ENCODE measurements around the gene RTP3. TPM values are rescaled to one million over a fixed set of nuclear protein-coding genes. Genes with fewer than 3 reads are reported as not detected.

Gene RTP3
- total and polyA plus RNA-seq, 4 donors, result 1.0 to 61.7 (median 26.6) TPM

DNA sequence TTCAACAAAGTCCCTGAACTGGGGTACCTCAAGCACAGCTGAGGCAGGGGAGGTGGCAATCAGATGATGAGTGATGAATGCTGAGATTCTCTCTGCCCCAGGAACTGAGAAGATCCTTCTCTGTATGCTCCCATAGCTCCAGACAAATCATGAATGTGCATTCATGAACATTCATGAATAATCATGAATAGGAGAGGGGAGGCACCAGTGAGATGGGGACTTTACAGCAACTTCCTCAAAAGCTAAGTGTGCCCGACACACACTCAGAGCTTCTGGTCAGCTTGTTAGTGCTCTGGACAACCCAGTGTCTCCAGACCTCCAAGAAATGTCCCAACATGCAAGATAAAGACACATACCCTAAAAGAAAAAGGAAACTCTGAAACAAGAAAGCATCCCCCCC lies 44.1 kb downstream of the RTP3 start:
- no peak for TF ChIP-seq NR2F2 (IDR thresholded peaks at IDR 0.05)
- no peak for TF ChIP-seq EGR1 (IDR thresholded peaks at IDR 0.05; ENCODE audit: low read depth in 2 of 2)
- TF ChIP-seq ATF3 (IDR thresholded peaks at IDR 0.05), result no peak
- no peak for TF ChIP-seq FOXA1 (IDR thresholded peaks at IDR 0.05)
- TF ChIP-seq RXRA (IDR thresholded peaks at IDR 0.05), result no peak
- no peak for TF ChIP-seq YY1 (IDR thresholded peaks at IDR 0.05)
- Histone ChIP-seq H3K27me3 (ENCODE audit: control insufficient read depth in 4 of 4, insufficient read depth in 4 of 4, low read length in 3 of 4) (no peaks in the 10 kb centered on the region), H3K36me3 (ENCODE audit: control insufficient read depth in 4 of 4, insufficient read depth in 3 of 4, low read depth in 1 of 4, low read length in 3 of 4) (peaks cover 0 to 2% (median under 1%) of the 10 kb centered on the region in 4 donors), H3K4me1 (ENCODE audit: control insufficient read depth in 4 of 4, insufficient read depth in 4 of 4, low read length in 3 of 4) (peaks cover 0 to 9% (median 4%) of the 10 kb centered on the region in 4 donors), H3K27ac (ENCODE audit: low read depth in 1 of 2, low read length in 2 of 2) (no peak overlapping the region), H3K9me3 (ENCODE audit: control insufficient read depth in 4 of 4, low read length in 3 of 4) (no peaks in the 10 kb centered on the region), H3K4me3 (ENCODE audit: low read depth in 1 of 3, low read length in 3 of 3) (no peak overlapping the region), H3K9ac (ENCODE audit: low read depth in 1 of 2, low read length in 2 of 2) (no peak overlapping the region)
- DNase-seq (ENCODE audit: low spot score), result no peak
- 81% methylated on average over 1 of the region's 1 CpG for WGBS

DNA sequence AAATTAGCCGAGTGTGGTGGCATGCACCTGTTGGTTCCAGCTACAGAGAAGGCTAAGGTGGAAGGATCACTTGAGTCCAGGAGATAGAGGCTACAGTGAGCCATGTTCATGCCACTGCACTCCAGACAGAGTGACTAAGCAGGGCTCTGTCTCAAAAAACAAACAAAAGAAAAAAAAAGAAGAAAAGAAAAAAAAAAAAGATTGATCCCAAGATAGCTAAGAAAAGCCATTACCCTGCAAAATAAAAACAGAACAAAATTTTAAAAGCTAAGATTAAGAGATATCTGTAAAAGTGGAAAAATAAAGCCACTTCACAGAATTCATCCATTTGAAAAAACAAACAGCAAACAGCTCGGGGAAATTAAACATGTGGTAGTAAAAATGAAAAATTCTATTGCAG lies 44.6 kb downstream of the RTP3 start:
- no peak overlapping the region for H3K4me3 ChIP-seq (ENCODE audit: low read depth in 1 of 3, low read length in 3 of 3)
- no peaks in the 10 kb centered on the region for H3K9me3 ChIP-seq (ENCODE audit: control insufficient read depth in 4 of 4, low read length in 3 of 4)
- peaks cover 0 to 2% (median under 1%) of the 10 kb centered on the region in 4 donors for H3K36me3 ChIP-seq (ENCODE audit: control insufficient read depth in 4 of 4, insufficient read depth in 3 of 4, low read depth in 1 of 4, low read length in 3 of 4)
- H3K27me3 ChIP-seq (ENCODE audit: control insufficient read depth in 4 of 4, insufficient read depth in 4 of 4, low read length in 3 of 4), result no peaks in the 10 kb centered on the region
- no peak overlapping the region for H3K9ac ChIP-seq (ENCODE audit: low read depth in 1 of 2, low read length in 2 of 2)
- no peak overlapping the region for H3K27ac ChIP-seq (ENCODE audit: low read depth in 1 of 2, low read length in 2 of 2)
- H3K4me1 ChIP-seq (ENCODE audit: control insufficient read depth in 4 of 4, insufficient read depth in 4 of 4, low read length in 3 of 4), result peaks cover 0 to 7% (median 3%) of the 10 kb centered on the region in 4 donors
- TF ChIP-seq ATF3 (IDR thresholded peaks at IDR 0.05) (no peak), EGR1 (IDR thresholded peaks at IDR 0.05; ENCODE audit: low read depth in 2 of 2) (no peak), FOXA2 (IDR thresholded peaks at IDR 0.05) (no peak), SP1 (IDR thresholded peaks at IDR 0.05) (no peak), FOXA1 (IDR thresholded peaks at IDR 0.05) (no peak), GABPA (IDR thresholded peaks at IDR 0.05 in 1 of 2, conservative IDR thresholded peaks at IDR 0.05 in 1 of 2) (no peak), HNF4G (IDR thresholded peaks at IDR 0.05) (no peak), HNF4A (conservative IDR thresholded peaks at IDR 0.05) (no peak), RXRA (IDR thresholded peaks at IDR 0.05) (no peak), RAD21 (IDR thresholded peaks at IDR 0.05) (no peak), NR2F2 (IDR thresholded peaks at IDR 0.05) (no peak), JUND (IDR thresholded peaks at IDR 0.05) (no peak), MAX (IDR thresholded peaks at IDR 0.05) (no peak), YY1 (IDR thresholded peaks at IDR 0.05) (no peak)
- TF ChIP-seq, protein P1, sequence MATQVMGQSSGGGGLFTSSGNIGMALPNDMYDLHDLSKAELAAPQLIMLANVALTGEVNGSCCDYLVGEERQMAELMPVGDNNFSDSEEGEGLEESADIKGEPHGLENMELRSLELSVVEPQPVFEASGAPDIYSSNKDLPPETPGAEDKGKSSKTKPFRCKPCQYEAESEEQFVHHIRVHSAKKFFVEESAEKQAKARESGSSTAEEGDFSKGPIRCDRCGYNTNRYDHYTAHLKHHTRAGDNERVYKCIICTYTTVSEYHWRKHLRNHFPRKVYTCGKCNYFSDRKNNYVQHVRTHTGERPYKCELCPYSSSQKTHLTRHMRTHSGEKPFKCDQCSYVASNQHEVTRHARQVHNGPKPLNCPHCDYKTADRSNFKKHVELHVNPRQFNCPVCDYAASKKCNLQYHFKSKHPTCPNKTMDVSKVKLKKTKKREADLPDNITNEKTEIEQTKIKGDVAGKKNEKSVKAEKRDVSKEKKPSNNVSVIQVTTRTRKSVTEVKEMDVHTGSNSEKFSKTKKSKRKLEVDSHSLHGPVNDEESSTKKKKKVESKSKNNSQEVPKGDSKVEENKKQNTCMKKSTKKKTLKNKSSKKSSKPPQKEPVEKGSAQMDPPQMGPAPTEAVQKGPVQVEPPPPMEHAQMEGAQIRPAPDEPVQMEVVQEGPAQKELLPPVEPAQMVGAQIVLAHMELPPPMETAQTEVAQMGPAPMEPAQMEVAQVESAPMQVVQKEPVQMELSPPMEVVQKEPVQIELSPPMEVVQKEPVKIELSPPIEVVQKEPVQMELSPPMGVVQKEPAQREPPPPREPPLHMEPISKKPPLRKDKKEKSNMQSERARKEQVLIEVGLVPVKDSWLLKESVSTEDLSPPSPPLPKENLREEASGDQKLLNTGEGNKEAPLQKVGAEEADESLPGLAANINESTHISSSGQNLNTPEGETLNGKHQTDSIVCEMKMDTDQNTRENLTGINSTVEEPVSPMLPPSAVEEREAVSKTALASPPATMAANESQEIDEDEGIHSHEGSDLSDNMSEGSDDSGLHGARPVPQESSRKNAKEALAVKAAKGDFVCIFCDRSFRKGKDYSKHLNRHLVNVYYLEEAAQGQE (IDR thresholded peaks at IDR 0.05), result no peak
- TF ChIP-seq, protein P2, sequence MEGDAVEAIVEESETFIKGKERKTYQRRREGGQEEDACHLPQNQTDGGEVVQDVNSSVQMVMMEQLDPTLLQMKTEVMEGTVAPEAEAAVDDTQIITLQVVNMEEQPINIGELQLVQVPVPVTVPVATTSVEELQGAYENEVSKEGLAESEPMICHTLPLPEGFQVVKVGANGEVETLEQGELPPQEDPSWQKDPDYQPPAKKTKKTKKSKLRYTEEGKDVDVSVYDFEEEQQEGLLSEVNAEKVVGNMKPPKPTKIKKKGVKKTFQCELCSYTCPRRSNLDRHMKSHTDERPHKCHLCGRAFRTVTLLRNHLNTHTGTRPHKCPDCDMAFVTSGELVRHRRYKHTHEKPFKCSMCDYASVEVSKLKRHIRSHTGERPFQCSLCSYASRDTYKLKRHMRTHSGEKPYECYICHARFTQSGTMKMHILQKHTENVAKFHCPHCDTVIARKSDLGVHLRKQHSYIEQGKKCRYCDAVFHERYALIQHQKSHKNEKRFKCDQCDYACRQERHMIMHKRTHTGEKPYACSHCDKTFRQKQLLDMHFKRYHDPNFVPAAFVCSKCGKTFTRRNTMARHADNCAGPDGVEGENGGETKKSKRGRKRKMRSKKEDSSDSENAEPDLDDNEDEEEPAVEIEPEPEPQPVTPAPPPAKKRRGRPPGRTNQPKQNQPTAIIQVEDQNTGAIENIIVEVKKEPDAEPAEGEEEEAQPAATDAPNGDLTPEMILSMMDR (IDR thresholded peaks at IDR 0.05; ENCODE audit: low read depth, low read length, missing input control), result no peak
- TF ChIP-seq, protein P3, sequence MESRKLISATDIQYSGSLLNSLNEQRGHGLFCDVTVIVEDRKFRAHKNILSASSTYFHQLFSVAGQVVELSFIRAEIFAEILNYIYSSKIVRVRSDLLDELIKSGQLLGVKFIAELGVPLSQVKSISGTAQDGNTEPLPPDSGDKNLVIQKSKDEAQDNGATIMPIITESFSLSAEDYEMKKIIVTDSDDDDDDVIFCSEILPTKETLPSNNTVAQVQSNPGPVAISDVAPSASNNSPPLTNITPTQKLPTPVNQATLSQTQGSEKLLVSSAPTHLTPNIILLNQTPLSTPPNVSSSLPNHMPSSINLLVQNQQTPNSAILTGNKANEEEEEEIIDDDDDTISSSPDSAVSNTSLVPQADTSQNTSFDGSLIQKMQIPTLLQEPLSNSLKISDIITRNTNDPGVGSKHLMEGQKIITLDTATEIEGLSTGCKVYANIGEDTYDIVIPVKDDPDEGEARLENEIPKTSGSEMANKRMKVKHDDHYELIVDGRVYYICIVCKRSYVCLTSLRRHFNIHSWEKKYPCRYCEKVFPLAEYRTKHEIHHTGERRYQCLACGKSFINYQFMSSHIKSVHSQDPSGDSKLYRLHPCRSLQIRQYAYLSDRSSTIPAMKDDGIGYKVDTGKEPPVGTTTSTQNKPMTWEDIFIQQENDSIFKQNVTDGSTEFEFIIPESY (IDR thresholded peaks at IDR 0.05), result no peak
- no peak for DNase-seq (ENCODE audit: low spot score)
- WGBS, result 95% methylated on average over 2 of the region's 2 CpGs

Measured in liver (tissue), 9 donors.